HT1080 (cell line): ENCODE measurements around the gene SOS1. TPM values are rescaled to one million over a fixed set of nuclear protein-coding genes. Genes with fewer than 3 reads are reported as not detected.
"Not testable (repeated sequence)": the region's sequence is repeated elsewhere in the genome, so short reads cannot be mapped to it uniquely, and the experiment has no call there.

ENCODE experiments used
- DNase-seq: peaks from one replicate; pipeline ENCODE4 v3.0.0-alpha.2; 2015; ENCODE audit warnings: low read depth
- total RNA-seq: library from RNA; depleted of rRNA; stranded (reverse); fragments of >200 nt; shearing (Covaris generic); gene quantifications from 2 replicates; pipeline ENCODE4 v1.2.3, GENCODE V29; 2014

The SOS1 gene
- total RNA-seq, 1 experiment from 2014 or later: 11.4 TPM

GRCh38 chr2:38977047-38977446 is 143.8 kb downstream of the SOS1 start:
- no peak for DNase-seq

DNA sequence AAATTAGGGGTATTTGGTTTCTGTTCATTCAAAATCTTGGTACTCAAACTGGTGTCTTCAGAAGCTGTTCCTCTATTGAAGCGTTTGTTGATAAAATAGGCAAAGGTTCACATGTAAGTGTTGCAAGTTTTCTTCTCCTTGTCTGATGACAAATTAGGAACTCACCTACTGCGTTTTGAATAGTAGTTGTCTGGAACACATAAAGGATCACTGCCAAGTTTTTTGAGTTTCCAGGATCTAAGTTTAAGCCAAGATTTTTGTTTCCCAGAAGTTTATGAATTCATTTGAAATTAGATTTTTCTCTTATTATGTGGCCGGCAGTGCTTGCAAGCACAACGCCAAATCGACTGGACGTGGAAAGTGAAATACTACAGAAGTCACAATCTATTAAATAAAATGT is 145.8 kb downstream of the SOS1 start:
- no peak for DNase-seq

DNA sequence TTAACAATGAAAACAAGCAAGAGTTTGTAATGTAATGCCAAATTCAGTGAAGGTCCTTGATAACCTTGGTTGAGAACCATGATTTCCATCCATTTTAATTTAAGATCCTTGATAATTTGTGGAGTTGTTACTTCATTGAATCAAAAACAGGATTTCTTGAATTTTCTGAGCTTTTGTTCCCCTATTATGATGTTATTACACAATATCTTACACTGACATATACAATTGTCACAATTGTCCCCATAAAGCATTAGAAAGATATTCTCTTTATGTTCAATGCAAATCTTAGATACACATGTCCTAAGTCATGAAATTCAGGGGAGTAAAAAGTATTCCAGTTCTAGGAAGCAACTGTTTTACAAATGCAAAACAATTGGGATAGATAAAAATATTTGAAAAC is 147.6 kb downstream of the SOS1 start:
- DNase-seq: no peak

- DNase-seq: no peak
Observed at GRCh38 chr2:38971377-38971776, 149.5 kb downstream of the SOS1 start.

- DNase-seq: no peak
Observed at GRCh38 chr2:38968021-38968420, 152.8 kb downstream of the SOS1 start.

DNA sequence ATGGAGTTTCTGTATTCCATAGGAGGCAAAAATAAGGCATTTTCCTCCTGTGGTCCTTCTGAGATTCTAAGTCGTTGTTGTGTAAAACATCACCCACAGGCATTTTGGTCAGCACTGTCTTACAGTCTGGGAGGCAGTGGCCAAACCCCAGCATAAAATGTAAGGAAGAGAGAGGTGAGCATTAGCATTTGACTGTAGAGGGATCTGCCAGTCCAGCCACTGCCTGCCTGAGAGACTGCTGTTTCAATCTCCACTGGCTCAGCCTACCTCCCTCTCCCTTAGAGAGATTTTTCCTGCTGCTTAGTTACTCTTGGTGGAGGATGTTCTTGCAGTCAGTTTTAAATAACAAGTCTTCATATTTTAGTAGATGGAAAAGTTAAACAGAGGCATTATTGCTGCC is 154.2 kb downstream of the SOS1 start:
- no peak for DNase-seq

- DNase-seq: no peak
Observed at GRCh38 chr2:38966006-38966405, 154.8 kb downstream of the SOS1 start.

DNA sequence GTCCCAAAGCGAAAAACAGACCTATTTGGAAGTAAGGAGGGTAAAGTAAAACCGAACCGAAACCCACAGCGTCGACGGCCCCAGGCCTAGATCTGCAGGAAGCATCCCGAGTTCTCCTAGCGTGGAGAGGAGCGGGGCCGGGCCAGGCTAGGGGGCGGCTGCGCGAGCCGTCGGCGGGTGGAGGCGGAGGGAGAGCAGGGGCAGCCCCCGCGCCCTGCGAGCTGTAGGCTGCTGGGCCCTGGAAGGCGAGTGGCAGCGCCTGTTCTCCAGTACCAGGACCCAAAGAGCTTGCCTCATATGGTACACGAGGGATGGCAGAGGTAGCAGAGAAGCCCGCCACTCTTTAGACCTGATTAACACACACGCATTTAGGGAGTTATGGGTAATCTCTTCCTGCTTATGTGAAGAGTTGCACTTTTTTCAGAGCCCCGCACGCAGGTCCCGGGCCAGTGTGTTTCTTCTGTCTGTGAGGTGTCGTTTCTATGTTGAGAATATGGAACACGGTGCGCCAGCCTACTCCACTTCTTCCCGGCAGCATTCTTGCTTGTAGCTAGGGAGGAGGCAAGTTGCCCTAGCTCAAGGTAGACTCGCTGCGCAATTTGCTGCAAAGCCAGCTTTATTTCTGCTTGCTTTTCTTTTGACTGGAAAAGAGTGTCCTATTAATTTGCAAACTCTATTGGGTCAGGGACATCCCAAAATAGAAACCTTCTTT is 160.1 kb downstream of the SOS1 start:
- no peak for DNase-seq

DNA sequence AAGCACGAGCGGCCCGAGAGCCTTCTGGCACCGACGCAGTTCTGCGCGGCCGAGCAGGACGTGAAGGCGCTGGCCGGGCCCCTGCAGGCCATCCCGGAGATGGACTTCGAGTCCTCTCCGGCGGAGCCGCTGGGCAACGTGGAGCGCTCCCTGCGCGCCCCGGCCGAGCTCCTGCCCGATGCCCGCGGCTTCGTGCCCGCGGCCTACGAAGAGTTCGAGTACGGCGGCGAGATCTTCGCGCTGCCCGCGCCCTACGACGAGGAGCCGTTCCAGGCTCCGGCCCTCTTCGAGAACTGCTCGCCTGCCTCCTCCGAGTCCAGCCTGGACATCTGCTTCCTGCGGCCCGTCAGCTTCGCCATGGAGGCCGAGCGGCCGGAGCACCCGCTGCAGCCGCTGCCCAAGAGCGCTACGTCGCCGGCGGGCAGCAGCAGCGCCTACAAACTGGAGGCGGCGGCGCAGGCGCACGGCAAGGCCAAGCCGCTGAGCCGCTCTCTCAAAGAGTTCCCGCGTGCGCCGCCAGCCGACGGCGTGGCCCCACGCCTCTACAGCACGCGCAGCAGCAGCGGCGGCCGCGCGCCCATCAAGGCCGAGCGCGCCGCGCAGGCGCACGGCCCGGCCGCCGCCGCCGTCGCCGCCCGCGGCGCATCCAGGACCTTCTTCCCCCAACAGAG is 160.8 kb downstream of the SOS1 start:
- DNase-seq: no peak

DNA sequence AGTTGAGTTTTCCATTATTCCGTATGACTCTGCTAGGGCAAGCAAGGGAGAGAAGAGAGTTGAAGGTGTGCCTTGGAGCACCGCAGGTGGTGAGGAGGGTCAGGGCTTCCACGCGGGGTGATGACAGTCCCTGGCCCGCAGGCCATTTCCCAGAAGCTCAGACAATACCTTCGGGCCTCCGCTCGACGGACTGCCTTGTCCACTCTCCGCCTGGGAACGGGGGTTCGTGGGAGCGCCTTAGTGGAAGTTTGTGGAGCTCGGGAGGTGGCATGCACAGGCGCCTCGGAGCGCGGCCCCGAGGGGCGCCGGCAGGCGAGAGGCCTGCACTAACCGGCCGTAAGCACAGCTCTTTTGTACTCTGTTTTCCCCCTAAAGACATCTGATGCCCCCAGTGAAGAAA is 161.4 kb downstream of the SOS1 start:
- DNase-seq: no peak

DNA sequence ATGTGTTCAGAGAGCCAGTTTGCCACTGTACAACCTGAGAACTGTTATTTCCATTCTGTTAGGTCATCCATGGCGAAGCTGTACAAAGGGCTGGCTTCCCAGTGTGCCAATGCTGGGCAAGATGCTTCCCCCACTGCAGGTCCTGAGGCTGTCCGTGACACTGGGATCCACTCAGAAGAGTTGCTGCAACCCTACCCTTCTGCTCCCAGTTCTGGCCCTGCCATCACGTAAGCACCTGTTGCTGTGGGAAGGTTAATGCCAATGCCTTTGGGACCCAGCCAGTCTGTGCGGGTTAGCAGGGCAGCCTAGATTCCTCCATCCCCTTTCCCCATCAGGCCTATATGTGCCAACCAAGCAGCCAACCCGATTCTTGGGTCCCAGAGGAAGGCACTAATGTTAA is 162.9 kb downstream of the SOS1 start:
- no peak for DNase-seq

- DNase-seq: no peak
Observed at GRCh38 chr2:38951766-38952165, 169.1 kb downstream of the SOS1 start.

DNA sequence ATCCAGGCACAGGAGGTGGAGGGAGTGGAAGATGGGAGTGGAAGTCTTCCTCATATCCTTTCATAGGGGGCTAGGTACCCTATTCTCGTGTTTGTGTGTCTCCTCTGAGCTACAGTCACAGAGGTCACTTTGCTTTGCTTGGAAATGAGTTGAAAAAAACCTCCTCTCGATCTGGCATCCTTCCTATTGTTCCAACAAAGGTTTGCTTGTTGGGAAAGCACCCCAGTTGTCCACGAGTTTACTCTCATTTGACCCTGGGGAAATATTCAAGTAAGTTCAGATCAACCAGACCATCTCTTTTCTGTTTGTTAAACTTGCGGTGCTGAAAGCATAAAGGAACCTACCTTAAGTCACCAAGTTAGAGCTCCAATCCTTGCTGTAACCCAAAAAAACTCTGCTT is 171.9 kb downstream of the SOS1 start:
- no peak for DNase-seq

DNA sequence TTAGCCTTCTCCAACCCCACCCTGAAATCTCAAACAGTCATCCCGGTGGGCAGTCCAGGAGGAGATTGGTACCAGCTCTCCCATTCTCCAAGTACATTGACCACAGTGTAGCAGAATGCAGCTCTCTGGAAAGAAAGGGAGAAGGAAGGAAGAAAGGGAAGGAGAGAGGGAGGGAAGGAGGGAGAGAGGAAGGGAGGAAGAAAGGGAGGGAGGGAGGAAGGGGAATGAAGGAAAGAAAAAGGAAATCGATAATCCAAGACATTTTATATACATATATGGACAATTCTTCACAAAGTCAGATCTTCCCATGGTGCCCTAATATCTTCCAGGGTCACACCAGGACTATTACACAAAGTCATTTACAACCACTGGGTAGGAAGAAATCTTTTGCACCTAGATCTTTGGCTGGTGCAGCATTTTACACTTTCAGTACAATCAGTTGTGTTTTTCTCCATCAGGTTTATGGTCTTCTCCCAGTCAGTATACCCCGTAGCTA is 172.4 kb downstream of the SOS1 start:
- DNase-seq: no peak

- peak; percentile 89 for DNase-seq
Observed at GRCh38 chr2:38947241-38948239, 173.3 kb downstream of the SOS1 start.

- no peak for DNase-seq
Observed at GRCh38 chr2:38945911-38946310, 174.9 kb downstream of the SOS1 start.

- no peak for DNase-seq
Observed at GRCh38 chr2:38945372-38945771, 175.5 kb downstream of the SOS1 start.

DNA sequence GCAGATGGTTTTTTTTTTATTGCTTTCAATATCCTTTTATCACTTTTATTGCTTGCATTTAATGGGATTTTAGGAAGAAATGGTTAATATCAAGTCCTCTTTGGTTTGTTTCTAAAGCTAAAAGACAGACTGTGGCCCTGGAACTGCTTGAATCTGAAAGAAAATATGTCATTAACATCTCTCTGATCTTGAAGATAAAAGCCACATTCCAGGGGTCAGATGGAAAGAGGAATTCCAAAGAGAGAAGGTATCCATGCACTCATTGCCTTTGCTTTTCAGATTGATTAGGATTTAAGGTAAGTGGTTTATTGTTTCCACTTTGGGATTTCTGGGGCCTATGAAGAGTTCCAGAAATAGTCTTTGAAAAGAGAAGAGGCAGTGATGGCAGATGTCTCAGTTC is 177.1 kb downstream of the SOS1 start:
- DNase-seq: no peak

- DNase-seq: no peak
Observed at GRCh38 chr2:38940746-38941145, 180.1 kb downstream of the SOS1 start.

DNA sequence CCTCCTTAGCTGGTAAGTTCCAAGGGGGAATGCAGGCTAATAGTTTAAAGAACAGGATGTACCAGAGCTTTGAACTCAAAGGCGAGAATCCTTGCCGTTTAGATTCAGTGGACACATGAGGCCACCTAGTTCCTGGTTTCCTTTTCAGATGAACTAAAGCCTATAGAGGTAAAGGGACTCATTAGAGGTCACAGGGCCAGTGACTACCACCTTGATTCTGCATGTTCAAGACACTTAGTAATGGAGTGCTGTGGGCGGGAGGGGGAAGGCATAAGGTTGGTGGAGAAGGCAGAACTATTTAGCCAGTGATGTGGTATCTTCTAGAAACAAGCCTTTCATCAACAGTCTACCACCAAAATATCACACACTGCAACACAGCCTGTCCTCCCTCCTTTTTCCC is 183.3 kb downstream of the SOS1 start:
- no peak for DNase-seq

DNA sequence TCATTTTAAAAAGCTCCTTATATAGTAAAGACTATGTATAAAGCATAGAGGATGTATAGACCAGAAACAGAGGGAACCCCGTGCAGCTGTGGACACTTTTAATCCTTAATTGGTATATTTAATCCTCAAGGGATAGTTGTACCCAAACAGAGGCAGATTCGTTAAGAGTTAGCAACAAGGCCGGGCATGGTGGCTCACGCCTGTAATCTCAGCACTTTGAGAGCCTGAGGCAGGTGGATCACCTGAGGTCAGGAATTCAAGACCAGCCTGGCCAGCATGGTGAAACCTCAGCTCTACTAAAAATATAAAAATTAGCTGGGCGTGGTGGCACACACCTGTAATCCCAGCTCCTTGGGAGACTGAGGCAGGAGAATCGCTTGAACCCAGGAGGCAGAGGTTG is 184.3 kb downstream of the SOS1 start:
- DNase-seq: not testable (repeated sequence)
